Ureter (tissue), 1 donor: ENCODE results near the gene PTGDR2. TPM values are rescaled to one million over a fixed set of nuclear protein-coding genes. Genes with fewer than 3 reads are reported as not detected.

Experiments
- DNase-seq: peaks from one replicate; pipeline ENCODE4 v3.0.0-alpha.2; 2020; ENCODE audit warnings: low spot score
- total RNA-seq: library from RNA; stranded (reverse); gene quantifications from one replicate; pipeline ENCODE4 v1.2.4, GENCODE V29; 2023
- donor health status: DM: yes; HTN: yes; CAD: no.

The PTGDR2 gene
- 0.13 TPM for total RNA-seq

DNA sequence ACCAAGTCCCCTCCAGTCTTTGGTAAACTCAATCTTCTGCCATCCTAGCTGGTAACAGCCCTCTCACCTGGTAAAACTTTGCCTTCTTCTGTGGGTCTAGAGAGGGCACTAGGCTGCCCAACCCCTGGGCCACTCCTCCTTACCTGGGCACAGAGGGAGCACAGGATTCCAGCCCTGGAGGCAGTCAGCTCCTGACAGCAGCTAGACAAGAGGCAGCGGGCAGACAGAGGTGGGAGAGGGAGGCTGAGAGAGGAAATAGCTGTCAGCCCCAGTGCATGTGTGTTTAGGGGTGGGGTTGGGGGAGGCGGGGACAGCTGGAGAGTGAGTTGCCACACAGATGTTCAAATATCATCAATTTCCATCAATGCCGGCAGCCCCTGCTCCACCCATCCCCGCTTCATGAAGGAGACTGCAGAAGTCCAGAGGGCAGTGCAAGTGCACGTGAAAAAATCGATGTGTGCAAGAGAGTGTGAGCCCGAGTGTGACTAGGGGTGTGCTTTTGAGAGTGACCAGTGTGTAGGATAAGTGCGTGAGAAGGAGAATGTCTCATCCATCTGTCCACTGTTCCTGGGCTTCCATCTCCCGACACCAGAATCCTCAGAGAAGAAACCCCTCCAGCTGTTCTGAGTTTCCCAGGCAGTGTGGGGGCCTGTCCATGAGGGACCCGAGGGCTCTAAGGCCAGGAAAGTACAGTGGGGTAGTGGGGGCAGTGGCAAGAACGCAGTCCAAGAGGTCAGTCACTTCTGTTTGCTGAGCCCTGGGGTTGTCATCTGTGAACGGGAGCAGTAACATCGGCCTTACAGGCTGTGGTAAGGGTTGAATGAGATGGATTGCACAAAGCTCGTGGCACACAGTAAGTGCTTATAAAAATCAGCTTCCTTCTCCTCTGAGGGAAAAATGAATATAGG, at the start of gene PTGDR2:
PTGDR2 (minus strand) TSS at position 225 of the 908 bp plus-strand sequence. CDS start 2,228 bp downstream, outside the sequence.
- no peak for DNase-seq

GRCh38 chr11:60905047-60905446, 49.3 kb upstream of the PTGDR2 start:
- no peak for DNase-seq

DNA sequence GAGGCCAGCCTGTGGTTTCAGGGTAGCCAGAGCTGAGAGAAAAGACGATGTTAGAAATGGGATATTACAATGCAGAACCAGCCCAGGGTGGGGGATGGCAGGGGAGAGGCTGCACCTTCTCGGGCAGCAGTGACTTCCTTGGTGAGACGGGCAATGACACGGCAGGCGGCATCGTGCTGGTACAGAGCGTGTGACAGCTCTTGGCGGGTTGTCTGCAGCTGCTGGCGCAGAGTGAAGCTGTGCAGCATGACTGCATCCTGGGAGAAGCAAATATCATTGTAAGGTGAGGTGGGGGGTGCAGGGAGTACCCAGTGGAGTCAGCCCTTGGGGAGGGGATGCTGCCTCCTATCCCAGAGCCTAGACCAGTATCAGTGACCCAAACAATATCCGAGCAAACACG, 46.9 kb upstream of the PTGDR2 start:
- no peak for DNase-seq

DNA sequence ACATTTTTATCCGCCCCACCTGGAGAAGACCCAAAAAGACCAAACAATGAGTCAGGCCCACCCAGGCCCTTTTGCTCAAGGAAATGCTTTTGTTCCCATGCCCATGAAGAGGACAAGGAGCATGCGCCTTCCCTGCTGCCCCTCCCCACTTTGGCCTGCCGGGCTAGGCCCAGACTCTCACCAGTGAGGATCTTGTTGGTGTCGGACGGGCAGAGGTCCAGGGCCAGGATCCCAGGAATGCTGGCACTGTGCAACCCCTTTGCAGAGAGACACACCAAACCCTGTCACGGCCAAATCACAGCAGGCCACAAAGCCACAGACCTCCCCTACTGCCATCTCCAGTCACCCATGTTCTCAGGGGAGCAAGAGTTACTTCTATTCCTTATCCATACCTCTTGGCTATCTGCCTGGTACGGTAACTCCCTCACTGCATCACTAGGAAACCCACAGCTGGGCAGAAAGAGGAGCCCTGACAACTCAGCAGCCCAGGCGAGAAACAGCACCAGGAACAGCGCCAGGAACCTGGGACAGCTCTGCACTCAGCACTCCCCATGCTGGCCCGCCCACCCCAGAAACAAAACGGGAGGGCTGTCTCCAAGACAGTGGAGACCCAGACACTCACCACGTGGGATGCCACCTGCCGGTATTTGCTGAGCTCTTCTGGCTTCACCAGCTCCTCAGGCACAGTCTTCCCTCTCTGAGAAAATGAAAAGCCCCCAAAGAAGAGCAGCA, 45.1 kb upstream of the PTGDR2 start:
- DNase-seq, result no peak

GRCh38 chr11:60899977-60900376, 44.2 kb upstream of the PTGDR2 start:
- no peak for DNase-seq

DNA sequence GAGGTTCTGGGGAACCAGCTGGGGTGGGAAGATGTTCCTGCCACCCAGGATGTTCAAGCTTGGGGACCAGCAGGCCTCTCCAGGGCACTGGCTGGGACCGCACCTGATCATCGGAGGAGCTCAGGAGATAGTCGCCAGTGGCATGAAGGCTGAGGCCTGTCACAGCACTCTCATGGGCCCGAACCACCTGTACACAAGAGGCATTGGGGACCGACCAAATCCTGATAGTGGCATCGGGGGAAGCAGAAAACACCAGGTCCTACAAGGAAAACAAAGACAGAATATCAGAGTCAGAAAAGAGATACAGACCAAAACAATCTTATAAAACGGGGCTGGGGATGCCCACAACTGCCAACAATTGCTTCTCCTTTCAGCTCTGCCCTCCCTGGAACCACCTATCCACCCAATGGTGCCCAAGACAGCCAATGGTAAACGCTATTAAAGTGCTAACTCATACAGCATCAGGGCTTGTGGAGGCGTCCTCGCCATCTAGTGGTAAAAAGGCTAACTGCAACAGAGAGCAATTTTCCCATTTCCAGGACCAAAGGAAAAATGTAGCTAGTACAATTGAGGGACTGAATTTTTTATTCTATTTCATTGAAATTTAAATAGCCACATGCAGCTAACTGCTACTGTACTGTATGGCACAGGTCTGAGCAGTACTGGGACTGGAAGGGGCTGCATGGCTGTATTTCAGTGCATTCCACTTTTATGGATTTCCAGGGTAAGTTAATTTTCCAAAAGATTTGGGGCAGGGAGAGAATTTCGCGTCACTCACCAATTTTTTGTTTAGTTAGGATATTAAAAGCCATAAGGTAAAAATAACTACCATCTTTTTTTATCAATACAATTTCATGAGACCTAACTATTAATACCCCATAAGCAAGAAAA, 43.5 kb upstream of the PTGDR2 start:
- DNase-seq, result no peak

- DNase-seq, result no peak
Measured at GRCh38 chr11:60897496-60897895, 41.7 kb upstream of the PTGDR2 start.

DNA sequence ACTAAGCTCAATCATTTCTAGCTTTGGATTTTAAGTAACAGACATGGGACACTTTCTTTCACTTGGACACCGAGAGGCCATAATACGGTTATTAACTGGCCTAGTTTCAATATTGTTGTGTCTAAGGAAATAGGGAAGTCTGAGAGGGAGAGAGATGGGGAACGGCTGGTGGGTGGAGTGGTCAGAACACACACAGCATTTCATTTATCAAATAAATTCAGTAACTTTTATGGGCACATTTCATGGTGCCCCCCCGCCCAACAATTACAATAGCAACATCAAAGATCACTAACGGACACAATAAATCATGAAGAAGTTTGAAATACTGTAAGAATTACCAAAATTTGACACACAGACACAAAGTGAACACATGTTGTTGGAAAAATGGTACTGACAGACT, 39.9 kb upstream of the PTGDR2 start:
- no peak for DNase-seq

DNA sequence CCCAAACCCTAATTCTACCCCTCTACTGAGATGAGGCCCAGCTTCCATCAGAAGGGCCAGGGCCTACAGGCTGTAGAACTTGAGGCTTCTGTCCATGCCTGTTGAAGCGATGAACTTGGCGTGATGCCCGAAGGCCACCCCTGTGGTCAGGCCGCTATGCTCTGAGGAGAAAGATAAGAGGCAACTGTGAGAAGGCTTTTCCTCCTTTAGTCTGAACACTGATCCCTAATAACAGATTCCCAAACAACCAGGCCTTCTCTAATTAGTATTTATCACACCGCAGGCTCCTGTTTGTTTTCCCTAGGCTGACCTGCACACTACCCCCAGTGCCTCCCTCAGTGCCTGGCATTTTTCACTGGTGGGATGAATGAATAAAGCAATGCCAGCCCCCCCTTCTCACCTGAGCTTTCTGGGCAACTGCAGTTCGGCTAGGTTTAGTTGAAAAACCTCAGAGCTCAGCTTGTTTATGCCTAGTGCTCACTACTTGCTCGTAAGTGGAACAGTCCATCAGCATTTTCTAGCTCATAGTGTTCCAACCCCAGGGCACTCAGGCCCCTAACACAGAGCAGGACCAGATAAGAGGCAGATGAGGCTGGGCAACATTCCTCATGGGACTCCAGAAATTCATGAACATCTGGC, 35.5 kb upstream of the PTGDR2 start:
- no peak for DNase-seq

DNA sequence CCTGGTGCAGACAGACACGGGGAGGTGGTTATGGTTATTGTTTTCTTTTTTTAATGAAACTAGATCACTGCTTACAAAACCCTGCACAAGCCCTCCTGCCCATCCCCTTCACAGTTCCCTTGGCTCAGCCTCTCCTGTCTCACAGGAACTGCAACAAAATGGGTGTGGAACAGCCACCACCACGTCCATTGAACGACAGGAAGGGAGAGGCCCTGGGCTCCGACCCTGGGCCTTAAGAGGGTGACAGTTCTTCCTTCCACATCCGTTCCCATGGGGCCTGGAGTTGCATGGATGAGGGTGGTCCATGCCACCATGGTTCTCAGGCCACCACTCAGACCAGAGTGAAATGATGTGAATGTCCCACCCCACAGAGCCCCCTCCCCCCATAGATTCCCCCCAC, 34.9 kb upstream of the PTGDR2 start:
- no peak for DNase-seq

DNA sequence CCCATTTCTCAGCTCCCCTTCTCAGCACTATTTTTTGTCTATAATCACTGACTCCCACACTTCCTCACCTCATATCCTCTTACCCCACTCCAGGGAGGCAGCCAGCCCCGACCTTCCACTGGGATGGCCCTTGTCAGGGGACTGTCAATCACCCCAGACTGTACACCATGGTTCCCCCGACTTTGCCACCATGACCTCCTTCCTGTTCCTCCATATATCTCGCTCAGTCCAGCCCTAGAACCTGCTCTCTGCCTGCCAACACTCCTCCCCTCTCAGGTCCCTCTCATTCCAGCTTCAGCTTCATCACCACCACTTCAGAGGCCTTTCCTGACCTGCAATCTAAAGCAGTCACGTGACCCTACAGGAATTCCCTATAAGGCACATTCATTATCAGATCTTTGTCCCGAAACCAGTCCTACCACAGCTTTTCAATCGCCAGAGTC, 34.1 kb upstream of the PTGDR2 start:
- no peak for DNase-seq

GRCh38 chr11:60887556-60887955, 31.8 kb upstream of the PTGDR2 start:
- DNase-seq, result no peak

GRCh38 chr11:60880643-60881282, 25.0 kb upstream of the PTGDR2 start:
- DNase-seq, result no peak

- DNase-seq, result no peak
Measured at GRCh38 chr11:60879971-60880588, 24.3 kb upstream of the PTGDR2 start.

- DNase-seq, result no peak
Measured at GRCh38 chr11:60879104-60879503, 23.4 kb upstream of the PTGDR2 start.

GRCh38 chr11:60878245-60879101, 22.7 kb upstream of the PTGDR2 start:
- no peak for DNase-seq

DNA sequence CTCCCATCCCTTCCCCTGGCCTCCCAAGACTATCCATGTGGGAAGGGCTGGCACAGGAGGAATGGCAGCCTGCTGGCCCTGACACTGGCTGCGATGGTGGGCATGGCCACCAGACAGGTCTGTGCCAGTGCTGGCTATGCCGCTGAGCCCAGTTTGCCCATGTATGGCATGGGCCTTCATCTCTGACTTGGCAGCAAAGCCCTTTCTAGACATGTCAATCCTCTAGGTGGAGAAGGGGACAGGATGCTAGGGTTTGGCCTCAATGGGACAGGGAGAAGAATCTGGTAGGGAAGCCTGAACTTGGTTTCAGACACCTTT, 20.4 kb upstream of the PTGDR2 start:
- no peak for DNase-seq

DNA sequence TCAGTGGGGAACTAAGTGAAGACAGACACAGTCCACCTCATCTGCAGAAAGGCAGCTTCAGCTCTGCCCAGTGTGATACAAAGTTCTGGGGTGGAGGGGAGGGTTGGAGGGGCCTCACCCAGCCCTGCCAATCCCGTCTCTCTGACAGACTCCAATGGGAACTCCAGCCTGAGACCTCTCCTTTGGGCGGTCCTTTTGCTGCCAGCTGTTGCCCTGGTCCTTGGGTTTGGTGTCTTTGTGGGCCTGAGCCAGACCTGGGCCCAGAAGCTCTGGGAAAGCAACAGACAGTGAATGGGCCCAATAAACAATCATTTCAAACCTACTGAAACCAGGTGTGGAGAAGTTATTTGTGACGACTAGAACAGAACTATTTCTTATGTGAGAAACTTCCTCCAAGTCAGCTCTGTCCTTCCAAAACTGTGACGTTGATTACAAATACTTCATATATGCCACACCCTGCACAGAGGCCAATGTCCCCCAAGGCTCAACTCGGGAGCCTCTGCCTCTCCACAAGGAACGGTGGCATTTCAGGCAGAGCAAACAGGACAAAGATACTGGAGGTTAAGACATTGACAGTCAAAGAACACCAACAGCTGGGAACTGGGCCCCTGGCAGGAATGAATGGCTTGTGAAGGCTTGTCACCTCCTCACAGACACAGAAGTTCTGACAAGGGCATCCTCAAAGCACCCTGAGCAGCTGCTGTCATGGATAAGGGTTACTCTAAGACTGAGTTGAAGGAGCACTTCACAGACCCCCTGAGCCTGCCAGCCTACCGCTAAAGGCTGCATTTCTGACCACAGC, 19.8 kb upstream of the PTGDR2 start:
- no peak for DNase-seq
